CD4-positive, alpha-beta T cell treated with Interleukin-6 at 100 ng/mL for 8 hours (primary cell): ENCODE results near the gene LIMCH1.

Experiments used
- DNase-seq: peaks from one replicate; pipeline ENCODE4 v3.0.0-alpha.2; 2020; ENCODE audit warnings: mixed read lengths, low spot score

Gene LIMCH1

GRCh38 chr4:41528512-41529205, 9.3 kb upstream of the LIMCH1 start:
- DNase-seq, result no peak

GRCh38 chr4:41530741-41531140, 7.2 kb upstream of the LIMCH1 start:
- DNase-seq, result no peak

GRCh38 chr4:41532336-41532735, 5.6 kb upstream of the LIMCH1 start:
- no peak for DNase-seq

DNA sequence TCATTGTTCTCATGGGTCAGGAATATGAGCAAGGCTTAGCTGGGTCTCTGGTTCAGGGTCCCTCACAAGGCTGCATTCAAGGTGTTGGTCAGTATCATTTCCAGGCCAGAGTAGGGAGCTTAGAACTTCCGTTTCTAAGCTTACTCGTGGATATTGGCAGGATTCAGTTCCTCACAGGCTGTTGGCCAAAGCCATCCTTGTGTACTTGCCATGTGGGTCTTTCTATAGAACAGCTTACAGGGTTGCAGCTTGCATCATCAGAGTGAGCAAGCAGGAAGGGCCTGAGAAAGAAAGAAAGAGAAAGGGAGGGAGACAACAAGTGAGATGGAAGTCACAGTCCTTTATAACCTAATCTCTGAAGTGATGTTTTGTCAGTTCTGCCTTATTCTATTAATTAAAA, 5.1 kb upstream of the LIMCH1 start:
- no peak for DNase-seq

GRCh38 chr4:41533680-41534079, 4.3 kb upstream of the LIMCH1 start:
- DNase-seq, result no peak

DNA sequence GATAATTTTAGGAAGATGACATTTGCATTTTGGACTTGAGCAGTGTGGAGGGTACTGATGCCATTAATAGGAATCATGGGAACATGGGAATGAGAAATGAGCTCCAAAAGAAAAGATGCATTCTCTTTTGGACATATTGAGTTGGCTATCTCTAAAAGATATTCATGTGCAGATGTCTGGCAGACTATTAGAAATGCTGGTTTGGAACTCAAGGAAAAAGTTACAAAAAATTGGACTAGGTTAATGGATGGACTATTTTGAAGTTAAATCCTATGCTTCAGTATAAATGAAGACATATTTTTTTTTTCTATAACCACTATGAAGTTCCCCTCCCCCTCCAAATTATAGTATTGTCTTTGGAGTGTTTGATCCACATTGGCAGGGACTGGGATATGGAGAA, 3.6 kb upstream of the LIMCH1 start:
- DNase-seq, result no peak

GRCh38 chr4:41535911-41536371, 2.0 kb upstream of the LIMCH1 start:
- no peak for DNase-seq

- DNase-seq, result no peak
Measured at GRCh38 chr4:41537292-41537890, 566 bp upstream of the LIMCH1 start.

GRCh38 chr4:41538887-41539498, 1.0 kb downstream of the LIMCH1 start:
- DNase-seq, result no peak

DNA sequence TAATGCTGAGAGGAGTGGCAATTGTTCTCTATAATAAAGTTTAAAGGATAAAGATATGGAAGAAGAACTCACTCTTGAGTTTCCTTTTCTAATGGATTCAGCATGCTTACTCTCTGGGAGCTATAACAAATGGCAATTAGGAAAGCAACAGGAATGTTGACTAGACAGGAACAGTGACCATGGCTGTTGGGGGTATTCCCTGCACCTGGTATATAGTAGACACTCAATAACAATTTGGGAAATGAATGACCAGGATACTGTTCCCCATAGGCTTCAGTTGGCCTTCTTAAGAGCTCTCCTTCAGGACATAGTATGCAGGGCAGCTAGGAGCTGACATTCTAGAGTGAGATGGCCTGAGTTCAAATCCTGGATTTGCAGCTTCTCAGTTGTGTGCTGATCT, 1.8 kb downstream of the LIMCH1 start:
- DNase-seq, result no peak

GRCh38 chr4:41540687-41541086, 2.7 kb downstream of the LIMCH1 start:
- DNase-seq, result no peak

GRCh38 chr4:41541687-41542094, 3.7 kb downstream of the LIMCH1 start:
- no peak for DNase-seq

DNA sequence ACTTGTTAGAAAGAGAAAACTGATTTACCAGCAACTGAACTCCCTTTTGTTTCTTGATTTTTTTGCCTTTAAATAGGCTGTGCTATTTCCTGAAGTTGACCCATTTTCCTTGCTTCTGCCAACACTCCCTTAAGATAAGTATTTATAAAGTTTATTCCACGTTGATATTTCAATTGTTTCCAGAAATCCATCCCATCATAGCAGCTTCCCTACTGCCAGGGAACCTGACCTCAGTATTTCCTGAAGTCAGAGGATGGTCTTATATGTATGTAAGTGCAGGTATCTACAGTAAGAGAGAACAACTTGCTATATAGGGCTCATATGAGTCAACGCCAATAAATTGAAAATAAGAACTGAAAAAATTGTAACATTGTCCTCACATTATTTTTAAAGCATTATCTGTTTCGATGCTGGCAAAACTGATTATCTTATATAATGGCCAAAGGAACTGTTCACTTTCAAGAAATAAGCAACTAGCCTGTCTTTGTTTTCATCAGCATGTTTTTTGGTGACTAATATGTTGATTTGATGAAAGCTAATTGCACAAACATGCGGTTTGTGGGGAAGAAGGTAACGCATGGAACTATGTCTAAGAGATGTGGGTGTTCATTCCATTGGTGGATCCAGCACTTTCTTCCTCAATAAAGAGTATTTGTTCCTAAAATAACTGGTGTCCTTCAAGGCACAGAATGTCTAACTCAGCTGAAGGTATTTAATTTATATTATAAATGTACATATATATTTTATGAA, 4.7 kb downstream of the LIMCH1 start:
- DNase-seq, result no peak

- no peak for DNase-seq
Measured at GRCh38 chr4:41545238-41545637, 7.3 kb downstream of the LIMCH1 start.

DNA sequence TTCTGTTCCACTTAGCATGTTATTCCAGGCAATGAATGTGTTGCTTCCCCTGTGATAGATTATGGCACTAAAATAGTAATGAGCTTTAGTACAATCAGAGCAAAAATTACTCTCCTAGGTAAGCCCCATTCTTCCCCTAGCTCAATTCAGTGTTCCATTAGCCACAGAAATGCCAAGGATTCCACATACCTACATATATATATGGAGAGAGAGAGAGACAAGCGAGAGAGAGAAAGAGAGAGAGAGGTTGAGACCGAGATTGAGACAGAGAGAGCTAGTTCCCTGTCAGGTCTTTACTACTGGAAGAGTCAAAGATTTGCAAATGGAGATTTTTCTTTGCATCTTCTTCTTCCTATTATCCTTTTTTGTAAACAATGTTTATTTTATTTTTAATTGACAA, 8.7 kb downstream of the LIMCH1 start:
- DNase-seq, result no peak

DNA sequence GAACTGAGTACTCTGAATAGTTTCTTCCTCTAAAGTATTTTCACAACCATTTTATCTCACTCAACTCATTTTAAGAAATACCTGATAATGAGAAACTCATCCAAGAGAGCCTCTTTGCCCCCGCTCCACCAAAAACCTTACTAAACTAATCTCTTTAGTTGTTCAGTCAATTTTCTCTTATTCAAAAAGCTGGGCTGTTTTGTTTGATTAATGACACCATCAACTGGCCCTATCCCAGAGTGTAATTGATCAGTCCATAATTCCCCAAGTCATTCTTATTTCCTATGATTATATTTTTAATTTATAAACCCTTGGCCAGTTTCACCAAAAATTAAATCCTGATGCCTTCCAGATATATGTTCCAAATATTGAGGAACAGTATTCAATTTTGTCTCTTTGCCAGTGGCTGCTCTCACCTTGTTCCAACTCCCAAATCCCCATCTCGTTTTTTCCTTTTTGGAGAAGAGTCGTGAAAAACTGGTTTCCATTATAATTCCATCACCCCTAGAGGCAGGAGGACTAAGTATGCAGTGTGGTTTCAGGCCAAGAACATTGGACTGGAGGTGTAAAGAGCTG, 10.4 kb downstream of the LIMCH1 start:
- no peak for DNase-seq

GRCh38 chr4:41549478-41549877, 11.5 kb downstream of the LIMCH1 start:
- no peak for DNase-seq

GRCh38 chr4:41550308-41550707, 12.4 kb downstream of the LIMCH1 start:
- DNase-seq, result no peak

DNA sequence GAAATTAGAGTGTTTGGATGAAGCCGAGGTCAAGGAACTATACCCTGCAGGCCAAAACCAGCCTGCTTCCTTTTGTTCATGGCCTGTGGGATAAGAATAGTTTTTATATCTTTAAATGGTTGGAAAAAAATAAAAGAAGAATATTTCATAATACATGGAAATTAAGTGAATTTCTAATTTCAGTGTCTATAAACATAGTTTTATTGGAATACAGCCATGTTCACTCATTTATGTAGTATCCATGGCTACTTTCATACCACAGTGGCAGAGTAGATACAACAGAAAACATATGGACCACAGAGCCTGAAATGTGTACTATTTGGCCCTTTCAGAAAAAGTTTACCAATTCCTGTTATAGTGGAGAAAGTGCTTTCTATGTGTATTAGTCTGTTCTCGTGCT, 13.6 kb downstream of the LIMCH1 start:
- no peak for DNase-seq

GRCh38 chr4:41554905-41555304, 16.9 kb downstream of the LIMCH1 start:
- no peak for DNase-seq

- no peak for DNase-seq
Measured at GRCh38 chr4:41556526-41556925, 18.6 kb downstream of the LIMCH1 start.

DNA sequence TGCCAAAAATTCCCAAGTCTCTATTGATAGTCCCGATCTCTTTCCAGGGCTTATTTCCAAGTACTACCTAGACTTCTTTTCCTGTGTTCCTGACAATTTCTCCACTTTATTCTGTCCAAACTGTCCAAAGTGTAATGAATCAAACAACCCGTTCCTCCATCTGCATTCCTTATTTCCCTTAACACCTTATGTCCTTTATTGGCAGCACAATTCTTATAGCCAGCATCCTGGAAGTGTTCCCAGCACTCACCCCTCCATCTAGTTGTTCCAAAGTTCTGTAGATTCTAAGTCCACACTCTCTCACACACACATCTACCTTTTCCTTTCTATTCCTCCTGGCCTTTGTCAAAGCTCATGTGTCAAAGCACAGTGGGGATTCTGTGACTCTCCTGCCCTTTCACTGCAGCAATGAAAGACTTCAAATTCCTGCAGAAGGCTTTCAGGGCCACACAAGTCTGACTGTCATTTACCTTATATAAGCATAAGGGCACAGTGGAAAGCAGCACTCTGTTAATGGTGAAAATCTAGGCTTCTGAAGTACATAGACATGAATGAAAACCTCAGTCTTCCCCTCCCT, 22.1 kb downstream of the LIMCH1 start:
- DNase-seq, result no peak
